ENCODE data around the gene FAM193A. TPM values are rescaled to one million over a fixed set of nuclear protein-coding genes. Genes with fewer than 3 reads are reported as not detected.
"Not testable (repeated sequence)": the region's sequence is repeated elsewhere in the genome, so short reads cannot be mapped to it uniquely, and the experiment has no call there.

The FAM193A gene
- total RNA-seq, 1 donor from 2014 or later, result 19.3 TPM

GRCh38 chr4:2574009-2574408 lies 37.6 kb downstream of the FAM193A start:
- DNase-seq, result no peak

- no peak for DNase-seq
These were observed 38.4 kb downstream of the FAM193A start for GRCh38 chr4:2574863-2575262.

DNA sequence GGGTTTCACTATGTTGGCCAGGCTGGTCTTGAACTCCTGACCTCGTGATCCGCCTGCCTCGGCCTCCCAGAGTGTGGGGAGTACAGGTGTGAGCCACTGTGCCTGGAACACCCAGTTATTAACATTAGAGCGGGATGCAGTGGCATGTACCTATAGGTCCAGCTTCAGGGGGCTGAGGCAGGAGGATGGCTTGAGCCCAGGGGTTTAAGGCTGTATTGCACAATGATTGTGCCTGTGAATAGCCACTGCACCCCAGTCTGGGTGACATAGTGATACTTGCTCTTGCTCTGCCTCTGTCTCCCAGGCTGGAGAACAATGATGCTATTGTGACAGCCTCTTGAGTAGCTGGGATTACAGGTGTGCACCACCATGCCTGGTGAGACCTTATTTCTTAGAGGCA lies 39.8 kb downstream of the FAM193A start:
- DNase-seq, result no peak

DNA sequence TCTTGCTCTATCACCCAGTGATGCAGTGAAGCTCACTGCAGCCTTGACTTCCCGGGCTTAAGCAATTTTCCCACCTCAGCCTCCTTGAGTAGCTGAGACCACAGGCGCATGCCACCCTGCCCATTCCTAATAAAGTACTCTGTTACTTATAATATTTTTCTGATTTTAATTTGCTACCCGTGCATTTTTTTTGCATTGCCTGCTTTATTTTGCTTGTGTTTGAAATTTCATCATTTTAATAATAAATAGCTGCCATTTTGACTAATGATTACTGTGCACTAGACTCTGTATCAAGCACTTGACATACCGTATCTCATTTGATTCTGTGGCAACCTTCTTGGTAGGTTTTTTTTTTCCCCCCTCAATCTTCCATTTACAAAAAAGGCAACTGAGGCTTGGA lies 41.7 kb downstream of the FAM193A start:
- no peak for DNase-seq

DNA sequence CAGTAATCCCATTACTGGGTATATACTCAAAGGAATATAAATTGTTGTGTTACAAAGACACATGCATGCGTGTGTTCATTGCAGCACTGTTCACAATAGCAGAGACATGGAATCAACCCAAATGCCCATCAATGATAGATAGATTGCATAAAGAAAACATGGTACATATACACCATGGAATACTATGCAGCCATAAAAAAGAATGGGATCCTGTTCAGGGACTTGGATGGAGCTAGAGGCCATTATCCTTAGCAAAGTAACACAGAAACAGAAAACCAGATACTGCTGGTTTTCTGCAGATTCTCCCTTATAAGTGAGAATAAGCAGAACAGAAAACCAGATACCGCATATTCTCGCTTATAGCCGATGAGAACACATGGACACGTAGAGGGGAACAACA lies 43.5 kb downstream of the FAM193A start:
- DNase-seq, result no peak

GRCh38 chr4:2583092-2583491 lies 46.6 kb downstream of the FAM193A start:
- DNase-seq, result no peak

DNA sequence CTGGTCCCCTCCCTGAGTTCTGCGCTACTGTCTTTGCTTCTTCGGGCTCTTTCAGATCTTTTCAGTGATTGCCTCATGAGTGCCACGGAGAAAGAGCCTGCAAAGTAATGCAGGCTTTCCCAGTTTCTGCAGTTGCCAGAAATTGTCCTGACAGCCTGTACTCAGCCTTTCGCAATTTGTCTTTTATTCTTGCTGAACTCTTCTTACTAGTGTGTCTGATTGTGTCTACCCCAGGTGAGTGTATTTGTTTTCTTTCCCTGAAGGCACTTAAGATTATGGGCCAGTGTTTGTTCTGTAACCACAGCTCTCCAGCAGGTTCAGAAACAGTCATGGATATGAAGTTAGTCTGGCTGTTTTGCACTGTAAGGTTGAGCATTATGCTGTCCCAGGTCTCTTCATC lies 47.1 kb downstream of the FAM193A start:
- DNase-seq, result no peak

- no peak for DNase-seq
These were observed 50.1 kb downstream of the FAM193A start for GRCh38 chr4:2586502-2586901.

- no peak for DNase-seq
These were observed 50.9 kb downstream of the FAM193A start for GRCh38 chr4:2587213-2587823.

DNA sequence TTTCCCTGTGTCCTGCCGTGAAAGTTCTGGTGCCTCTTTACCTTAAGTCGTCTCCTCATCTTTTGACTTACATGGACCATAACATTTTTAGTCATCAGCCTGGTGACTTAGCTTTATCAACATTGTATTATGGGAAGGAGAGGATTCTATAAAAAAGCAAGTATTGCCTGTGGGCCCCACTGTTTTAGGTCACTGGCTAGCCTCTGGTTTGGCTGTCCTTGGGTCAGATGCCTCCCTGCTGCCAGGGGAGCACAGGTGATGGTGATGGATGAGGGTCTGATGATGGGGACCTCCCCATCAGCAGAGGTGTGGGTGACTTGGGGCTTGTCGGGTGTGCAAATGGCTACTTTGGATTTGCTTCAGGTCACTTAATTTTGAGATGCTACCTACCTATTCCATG lies 51.8 kb downstream of the FAM193A start:
- DNase-seq, result no peak

GRCh38 chr4:2591189-2591588 lies 54.7 kb downstream of the FAM193A start:
- DNase-seq, result no peak

- DNase-seq, result not testable (repeated sequence)
These were observed 55.6 kb downstream of the FAM193A start for GRCh38 chr4:2592014-2592413.

- no peak for DNase-seq
These were observed 56.1 kb downstream of the FAM193A start for GRCh38 chr4:2592572-2592971.

- DNase-seq, result no peak
These were observed 56.6 kb downstream of the FAM193A start for GRCh38 chr4:2593003-2593402.

DNA sequence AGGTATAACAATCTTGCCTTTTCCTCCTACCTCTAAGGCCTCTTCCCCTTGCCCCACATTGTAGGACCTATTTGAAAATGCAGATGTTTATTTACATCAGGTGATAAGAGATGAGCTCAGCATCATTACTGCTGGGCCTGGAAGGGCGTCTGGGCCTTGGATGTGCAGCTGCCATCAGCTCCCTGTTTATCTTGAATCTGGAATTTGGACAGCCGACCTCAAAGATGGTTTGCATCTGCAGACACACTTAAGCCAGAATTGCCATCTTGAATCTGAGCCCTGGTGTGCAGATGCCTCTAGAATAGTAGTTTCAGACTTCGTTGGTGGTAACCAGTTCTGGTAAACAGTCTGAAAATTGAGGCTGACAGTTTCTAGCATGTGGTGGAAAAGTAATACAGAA lies 59.0 kb downstream of the FAM193A start:
- DNase-seq, result no peak

GRCh38 chr4:2595952-2596552 lies 59.6 kb downstream of the FAM193A start:
- DNase-seq, result no peak

DNA sequence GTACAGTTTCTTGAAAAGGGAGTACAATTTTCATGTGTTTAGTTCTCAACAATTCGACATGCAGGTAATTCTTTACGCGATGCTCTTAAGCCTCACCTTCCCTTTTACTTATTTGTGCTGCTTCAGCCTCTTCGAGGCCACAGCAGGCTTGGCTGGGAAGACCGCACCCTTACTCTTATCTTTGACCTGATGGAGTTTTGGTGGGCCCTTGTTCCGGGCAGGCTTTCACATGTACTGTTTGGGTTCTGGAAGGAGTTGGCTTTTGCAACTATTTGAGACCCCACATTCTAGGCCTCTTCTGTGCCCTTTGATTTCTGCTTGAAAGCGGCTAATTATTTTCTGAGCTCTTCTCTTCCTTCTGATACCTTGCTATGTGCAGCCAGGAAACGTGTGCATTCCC lies 60.2 kb downstream of the FAM193A start:
- DNase-seq, result no peak

GRCh38 chr4:2598511-2599303 lies 62.3 kb downstream of the FAM193A start:
- DNase-seq, result no peak

DNA sequence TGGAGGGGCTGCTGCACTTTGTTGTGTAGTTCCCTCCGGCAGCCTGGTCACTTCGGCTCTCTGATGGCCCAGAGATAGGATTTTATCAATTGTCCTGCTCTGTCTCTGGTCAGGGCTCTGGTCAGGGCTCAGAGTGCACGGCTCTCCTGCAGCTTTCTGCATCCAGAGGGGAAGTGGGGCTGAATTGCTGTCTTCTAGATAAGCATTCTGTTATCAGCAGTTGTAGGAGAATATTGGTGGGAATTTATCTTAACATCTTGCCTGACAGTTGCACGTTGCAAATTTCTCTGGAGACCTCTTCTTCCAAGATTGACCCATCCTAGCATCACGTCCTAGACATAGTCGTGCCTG lies 62.8 kb downstream of the FAM193A start:
- no peak for DNase-seq

DNA sequence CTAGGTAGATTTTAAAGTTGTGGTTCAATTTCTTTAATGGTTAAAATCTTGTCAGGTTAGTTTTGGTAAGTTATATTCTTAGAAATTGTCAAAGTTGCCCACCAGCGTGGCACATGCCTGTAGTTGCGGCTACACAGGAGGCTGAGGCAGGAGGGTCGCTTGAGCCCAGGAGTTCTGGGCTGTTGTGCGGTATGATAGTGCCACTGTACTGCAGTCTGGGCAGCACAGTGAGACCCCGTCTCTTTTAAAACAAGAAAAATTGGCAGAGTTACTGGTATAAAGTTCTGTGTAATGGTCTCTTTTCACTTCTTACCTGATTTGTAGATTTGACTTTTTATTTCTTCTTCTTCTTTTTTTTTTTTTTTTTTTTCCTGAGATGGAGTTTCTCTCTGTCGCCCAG lies 64.4 kb downstream of the FAM193A start:
- DNase-seq, result no peak

DNA sequence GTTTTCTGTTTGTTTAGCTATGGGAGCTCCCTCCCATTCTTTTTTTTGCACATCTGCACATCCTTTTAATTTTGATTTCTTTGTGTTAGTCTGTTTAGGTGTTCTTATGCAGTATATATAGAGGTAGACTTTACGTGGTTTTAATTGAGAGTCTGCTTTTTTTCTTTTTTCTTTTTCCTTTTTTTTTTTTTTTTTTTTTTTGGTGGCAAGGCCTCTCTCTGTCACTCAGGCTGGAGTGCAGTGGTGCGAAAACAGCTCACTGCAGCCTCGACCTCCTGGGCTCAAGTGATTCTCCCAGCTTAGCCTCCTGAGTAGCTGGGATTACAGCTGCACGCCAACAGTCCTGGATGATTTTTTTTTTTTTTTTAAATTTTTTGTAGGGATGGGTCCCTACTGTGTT lies 68.2 kb downstream of the FAM193A start:
- no peak for DNase-seq

DNA sequence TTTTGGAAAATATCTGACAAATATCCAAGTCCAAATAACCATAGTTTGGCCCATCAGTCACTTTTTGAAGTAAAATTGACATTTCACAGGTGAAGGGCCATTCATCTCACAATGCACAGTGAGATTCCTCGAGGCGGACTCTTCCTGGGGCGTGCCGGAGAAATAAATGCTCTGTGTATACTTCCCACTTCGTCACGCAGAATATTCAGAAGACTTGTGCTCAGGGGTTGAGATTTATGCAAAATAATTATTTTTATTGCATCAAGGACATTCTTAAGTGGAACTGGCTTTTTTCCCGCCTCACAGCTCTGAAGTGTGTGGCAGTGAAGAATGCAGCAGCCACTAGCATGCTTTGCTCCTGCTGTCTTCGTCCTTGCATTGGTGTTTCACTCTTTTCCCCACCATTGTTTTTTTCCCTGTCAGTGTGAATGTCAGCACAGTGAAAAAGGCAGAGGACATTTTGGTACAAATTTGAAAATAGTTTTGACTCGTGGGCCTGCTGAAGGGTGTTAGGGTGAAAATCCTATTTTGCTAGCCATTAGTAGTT lies 70.6 kb downstream of the FAM193A start:
- no peak for DNase-seq

GRCh38 chr4:2607822-2608221 lies 71.4 kb downstream of the FAM193A start:
- no peak for DNase-seq

DNA sequence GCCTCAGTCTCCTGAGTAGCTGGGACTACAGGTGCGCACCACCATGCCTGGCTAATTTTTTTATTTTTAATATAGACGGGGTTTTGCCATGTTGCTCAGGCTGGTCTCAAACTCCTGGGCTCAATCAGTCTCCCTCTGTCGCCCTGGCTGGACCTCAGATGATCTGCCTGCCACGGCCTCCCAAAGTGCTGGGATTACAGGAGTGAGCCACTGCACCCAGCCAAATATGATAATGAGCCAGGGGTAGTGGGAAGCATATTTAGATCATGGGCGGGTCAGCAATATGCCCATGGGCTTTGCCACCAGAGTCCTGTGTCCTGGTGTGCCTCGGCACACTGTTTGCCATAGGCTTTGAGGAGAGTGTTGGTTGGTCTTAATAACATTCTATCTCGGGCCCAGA lies 71.8 kb downstream of the FAM193A start:
- no peak for DNase-seq
